CD4-positive, alpha-beta T cell (primary cell): ENCODE results near the gene AK8. TPM values are rescaled to one million over a fixed set of nuclear protein-coding genes. Genes with fewer than 3 reads are reported as not detected.

Experiments
- ATAC-seq: fragments of 200-7000 bp; cut with Tn5 transposase; one replicate; pipeline ENCODE4 v1.10.0; 2022; ENCODE audit warnings: mild to moderate bottlenecking; ENCODE audit not compliant: poor library complexity
- CTCF ChIA-PET: fragments of 350-600 bp; sonication (Branson Sonifier 250); formaldehyde crosslinking; loops from one replicate; lab custom pipeline; 2021; ENCODE audit warnings: antibody characterized with exemption, inconsistent platforms; lab: Charles Lee
- POLR2A ChIA-PET: fragments of 350-600 bp; sonication (Branson Sonifier 250); formaldehyde crosslinking; loops from one replicate; lab custom pipeline; 2021; ENCODE audit warnings: antibody characterized with exemption, inconsistent platforms; lab: Charles Lee
- DNase-seq, 14 experiments: peaks; one replicate each; pipeline ENCODE4 v3.0.0-alpha.2; 2013 to 2020; ENCODE audit warnings: mixed read lengths in 2 of 14
- H3K27ac ChIP-seq, 2 donors: one replicate each; pipeline versions ENCODE4 v1.5.1 to v1.7.0; 2013; ENCODE audit warnings: low read length in 2 of 2, low read depth in 1 of 2, mild to moderate bottlenecking in 1 of 2
- H3K27me3 ChIP-seq, 2 experiments: 1 replicate in 1 of 2; 2 replicates in 1 of 2; pipeline versions ENCODE4 v1.6.1 to v1.7.0; 2013; ENCODE audit warnings: low read length in 2 of 2, control low read depth in 1 of 2, mild to moderate bottlenecking in 1 of 2, moderate library complexity in 1 of 2; ENCODE audit not compliant: insufficient read depth in 2 of 2, control insufficient read depth in 1 of 2
- H3K36me3 ChIP-seq: one replicate; pipeline ENCODE4 v1.6.1; 2013; ENCODE audit warnings: low read length, control low read depth; ENCODE audit not compliant: insufficient read depth
- H3K4me1 ChIP-seq: one replicate; pipeline ENCODE4 v1.6.1; 2013; ENCODE audit warnings: low read length, control low read depth; ENCODE audit not compliant: insufficient read depth
- H3K4me3 ChIP-seq: one replicate; pipeline ENCODE4 v1.5.1; 2013; ENCODE audit warnings: mild to moderate bottlenecking, low read length, moderate library complexity
- H3K9me3 ChIP-seq, 2 experiments: 1 replicate in 1 of 2; 2 replicates in 1 of 2; pipeline versions ENCODE4 v1.6.1 to v1.7.0; 2013; ENCODE audit warnings: low read length in 2 of 2, mild to moderate bottlenecking in 2 of 2, control low read depth in 1 of 2, moderate library complexity in 1 of 2; ENCODE audit not compliant: control insufficient read depth in 1 of 2, insufficient read depth in 1 of 2
- H3K27ac Mint-ChIP-seq: one replicate; pipeline ENCODE4 v1.8.0; 2020; ENCODE audit warnings: mixed read lengths
- H3K27me3 Mint-ChIP-seq: one replicate; pipeline ENCODE4 v1.8.0; 2021; ENCODE audit warnings: mixed read lengths
- H3K36me3 Mint-ChIP-seq: one replicate; pipeline ENCODE4 v1.8.0; 2021; ENCODE audit warnings: low read depth, mixed read lengths
- H3K4me1 Mint-ChIP-seq: one replicate; pipeline ENCODE4 v1.8.0; 2021; ENCODE audit warnings: low read depth, mixed read lengths
- H3K4me3 Mint-ChIP-seq: one replicate; pipeline ENCODE4 v1.8.0; 2020; ENCODE audit warnings: mild to moderate bottlenecking, mixed read lengths
- H3K9me3 Mint-ChIP-seq: one replicate; pipeline ENCODE4 v1.8.0; 2020; ENCODE audit warnings: mixed read lengths
- CTCF ChIP-seq: fragments of 200-600 bp; IDR thresholded peaks from one replicate; pipeline ENCODE4 v1.8.0; 2022; ENCODE audit warnings: antibody characterized with exemption, mild to moderate bottlenecking
- intact Hi-C, 2 experiments: fragments of 100-400 bp; cut with DNase I in 1 of 2; cut with micrococcal nuclease in 1 of 2; formaldehyde crosslinking; loops; one replicate each; pipeline versions ENCODE4 v1.15.1 to v1.9.0; 2023 to 2025; cut with DNase I, micrococcal nuclease
- total RNA-seq, 174 experiments: library from RNA in 2 of 174; stranded (reverse) in 2 of 174; gene quantifications; one replicate each; pipeline ENCODE4 v1.2.3 and lab custom pipeline; 2021 to 2026

Gene AK8
- total RNA-seq, 2 experiments from 2014 or later = not detected

- Mint-ChIP-seq H3K4me3 (no peak overlapping the region), H3K9me3 (no peaks in the 10 kb centered on the region), H3K27ac (no peak overlapping the region), H3K4me1 (peaks cover 4% of the 10 kb centered on the region), H3K36me3 (peaks cover 38% of the 10 kb centered on the region), H3K27me3 (no peaks in the 10 kb centered on the region)
- Histone ChIP-seq H3K27me3 (no peaks in the 10 kb centered on the region), H3K9me3 (no peaks in the 10 kb centered on the region), H3K27ac (no peak overlapping the region), H3K36me3 (peaks cover 27% of the 10 kb centered on the region), H3K4me1 (peaks cover 9% of the 10 kb centered on the region), H3K4me3 (no peak overlapping the region)
- ATAC-seq (no peak), DNase-seq (no peak)
- ChIA-PET POLR2A (no interaction called here), CTCF (interaction anchor here (1.9 kb wide), 1 partner anchor 10 kb away, joined by 5 read pairs; no protein-coding TSS in a partner anchor)
- intact Hi-C loops = no loop called here
- no peak for TF ChIP-seq CTCF
These were observed 14.3 kb upstream of the AK8 start for GRCh38 chr9:132892400-132892799.

GRCh38 chr9:132888151-132888550 lies 10.1 kb upstream of the AK8 start:
- Histone ChIP-seq H3K4me1 (peaks cover 9% of the 10 kb centered on the region), H3K27me3 (no peaks in the 10 kb centered on the region), H3K9me3 (no peaks in the 10 kb centered on the region), H3K4me3 (no peak overlapping the region), H3K36me3 (no peaks in the 10 kb centered on the region), H3K27ac (no peak overlapping the region)
- POLR2A ChIA-PET = no interaction called here
- Mint-ChIP-seq H3K36me3 (peaks cover 7% of the 10 kb centered on the region), H3K27me3 (no peaks in the 10 kb centered on the region), H3K4me3 (no peak overlapping the region), H3K27ac (no peak overlapping the region), H3K4me1 (peaks cover 4% of the 10 kb centered on the region), H3K9me3 (no peaks in the 10 kb centered on the region)
- intact Hi-C loops = no loop called here
- no peak for DNase-seq
- TF ChIP-seq CTCF = no peak
- CTCF ChIA-PET = no interaction called here
- ATAC-seq = no peak

GRCh38 chr9:132887181-132888120 lies 9.4 kb upstream of the AK8 start:
- intact Hi-C loops = no loop called here
- no peak for ATAC-seq

More at GRCh38 chr9:132887181-132888120, 9.4 kb upstream of the AK8 start:
- no peak for TF ChIP-seq CTCF
- no peaks in the 10 kb centered on the region for H3K36me3 ChIP-seq
- Mint-ChIP-seq H3K36me3 (peaks cover under 1% of the 10 kb centered on the region), H3K9me3 (no peaks in the 10 kb centered on the region), H3K27me3 (no peaks in the 10 kb centered on the region), H3K4me1 (peaks cover 4% of the 10 kb centered on the region), H3K27ac (no peak overlapping the region), H3K4me3 (no peak overlapping the region)
- no peak overlapping the region for H3K4me3 ChIP-seq
- ChIA-PET POLR2A (interaction anchor here (0.6 kb wide), 1 partner anchor 143 kb away, joined by 4 read pairs; no protein-coding TSS in a partner anchor), CTCF (no interaction called here)
- no peaks in the 10 kb centered on the region for H3K27me3 ChIP-seq
- peaks cover 9% of the 10 kb centered on the region for H3K4me1 ChIP-seq
- no peaks in the 10 kb centered on the region for H3K9me3 ChIP-seq
- no peak overlapping the region for H3K27ac ChIP-seq
- no peak for DNase-seq
